Thoracic aorta endothelial cell (primary cell): ENCODE data around the gene ERMAP. TPM values are rescaled to one million over a fixed set of nuclear protein-coding genes. Genes with fewer than 3 reads are reported as not detected.

ENCODE experiments used
- total RNA-seq: library from RNA; depleted of rRNA; stranded (reverse); fragments of >200 nt; gene quantifications from 2 replicates; pipeline ENCODE4 v1.2.3, GENCODE V29; 2012

The ERMAP gene
- 7.0 and 7.8 TPM in 2 replicates for total RNA-seq

GRCh38 chr1:42816585-42817439 is at the start of gene ERMAP, which contains the start of gene SVBP:
Gene ERMAP, plus strand, starts transcription at chr1:42817122. Its CDS starts 13,327 bp downstream, at chr1:42830449.
Gene SVBP, minus strand, starts transcription at chr1:42817397. Its CDS starts 853 bp downstream, at chr1:42816544.

GRCh38 chr1:42784946-42785693 is 31.8 kb upstream of the ERMAP start, which contains the start of gene TMEM269:
Gene TMEM269, plus strand, starts transcription at chr1:42784991. Its CDS starts 4,903 bp downstream, at chr1:42789894.

GRCh38 chr1:42846257-42847110 is 29.6 kb downstream of the ERMAP start, which contains the start of gene ZNF691:
Gene ZNF691, plus strand, starts transcription at chr1:42846613. Its CDS starts 3,046 bp downstream, at chr1:42849659.

Other genes starting within 250 kb of the ERMAP start
- 53.5 and 55.1 TPM in 2 replicates for gene PPIH, start 158.7 kb upstream of the ERMAP start, total RNA-seq
- 788 and 803 TPM in 2 replicates for gene YBX1, start 134.7 kb upstream of the ERMAP start, total RNA-seq
- not detected in 2 replicates for gene CLDN19, start 76.9 kb upstream of the ERMAP start, total RNA-seq
- gene P3H1, start 50.1 kb upstream of the ERMAP start, total RNA-seq = 107 and 149 TPM in 2 replicates
- 4.8 and 6.5 TPM in 2 replicates for gene C1orf50, start 49.9 kb upstream of the ERMAP start, total RNA-seq
- 0.13 TPM in 1 of 2 replicates, not detected in the other for gene TMEM269, start 32.1 kb upstream of the ERMAP start, total RNA-seq
- gene SVBP, start 275 bp downstream of the ERMAP start, total RNA-seq = 12.2 and 14.8 TPM in 2 replicates
- 5.7 and 6.2 TPM in 2 replicates for gene ZNF691, start 29.5 kb downstream of the ERMAP start, total RNA-seq
- 58.2 and 58.4 TPM in 2 replicates for gene SLC2A1, start 141.7 kb downstream of the ERMAP start, total RNA-seq